CD4-positive, CD25-positive, alpha-beta regulatory T cell (primary cell): ENCODE results near the gene CPE. TPM values are rescaled to one million over a fixed set of nuclear protein-coding genes. Genes with fewer than 3 reads are reported as not detected.

Experiments
- ATAC-seq, 2 donors: fragments of 150-1000 bp; cut with Tn5 transposase; one replicate each; pipeline ENCODE4 v1.10.0; 2021; ENCODE audit warnings: low read depth in 2 of 2, moderate number of reproducible peaks in 2 of 2, moderate library complexity in 1 of 2
- DNase-seq, 3 donors: peaks; one replicate each; pipeline versions ENCODE4 v3.0.0 to v3.0.0-alpha.2; 2012 to 2022; ENCODE audit warnings: mixed read lengths in 1 of 3
- H3K27ac ChIP-seq: one replicate; pipeline ENCODE4 v1.7.0; 2013; ENCODE audit warnings: mild to moderate bottlenecking, low read length; ENCODE audit not compliant: insufficient read depth, poor library complexity, severe bottlenecking
- H3K27me3 ChIP-seq: one replicate; pipeline ENCODE4 v1.7.0; 2013; ENCODE audit warnings: low read length; ENCODE audit not compliant: control insufficient read depth, insufficient read depth
- H3K36me3 ChIP-seq: one replicate; pipeline ENCODE4 v1.7.0; 2013; ENCODE audit warnings: mild to moderate bottlenecking, low read length, moderate library complexity; ENCODE audit not compliant: control insufficient read depth, insufficient read depth
- H3K4me1 ChIP-seq: 2 replicates; pipeline ENCODE4 v1.7.0; 2013; ENCODE audit warnings: mild to moderate bottlenecking, low read length; ENCODE audit not compliant: insufficient read depth, control insufficient read depth, poor library complexity, severe bottlenecking
- H3K4me3 ChIP-seq: one replicate; pipeline ENCODE4 v1.7.0; 2013; ENCODE audit warnings: low read depth, mild to moderate bottlenecking, low read length, moderate library complexity
- H3K9me3 ChIP-seq, 2 experiments: 1 replicate in 1 of 2; 2 replicates in 1 of 2; pipeline ENCODE4 v1.7.0; 2013; ENCODE audit warnings: low read length in 2 of 2, mild to moderate bottlenecking in 1 of 2, moderate library complexity in 1 of 2; ENCODE audit not compliant: control insufficient read depth in 2 of 2
- H3K27ac Mint-ChIP-seq, 3 donors: one replicate each; pipeline ENCODE4 v1.8.0; 2020 to 2022; ENCODE audit warnings: mild to moderate bottlenecking in 3 of 3, mixed read lengths in 3 of 3, moderate library complexity in 2 of 3
- H3K27me3 Mint-ChIP-seq: one replicate; pipeline ENCODE4 v1.8.0; 2022; ENCODE audit warnings: mild to moderate bottlenecking, mixed read lengths
- H3K36me3 Mint-ChIP-seq: one replicate; pipeline ENCODE4 v1.8.0; 2020; ENCODE audit warnings: mixed read lengths
- H3K4me1 Mint-ChIP-seq, 4 donors: one replicate each; pipeline ENCODE4 v1.8.0; 2020 to 2022; ENCODE audit warnings: mixed read lengths in 4 of 4, mild to moderate bottlenecking in 1 of 4
- H3K4me3 Mint-ChIP-seq, 4 donors: one replicate each; pipeline ENCODE4 v1.8.0; 2020 to 2022; ENCODE audit warnings: mild to moderate bottlenecking in 4 of 4, mixed read lengths in 4 of 4, moderate library complexity in 3 of 4
- H3K9me3 Mint-ChIP-seq, 7 donors: one replicate each; pipeline ENCODE4 v1.8.0; 2020 to 2022; ENCODE audit warnings: mixed read lengths in 7 of 7, mild to moderate bottlenecking in 3 of 7, moderate library complexity in 2 of 7
- polyA plus RNA-seq, 4 donors: library from polyadenylated mRNA; unstranded; fragments of 300-500 nt; fragmentation: Illumina TruSeq; gene quantifications; one replicate each; pipeline ENCODE4 v1.2.3, GENCODE V29; 2021
- total RNA-seq: library from RNA; stranded (reverse); gene quantifications from one replicate; pipeline ENCODE4 v1.2.3, GENCODE V29; 2022

CPE gene
- total and polyA plus RNA-seq, 5 donors from 2014 or later = 1.6 to 4.6 (median 2.6) TPM

DNA sequence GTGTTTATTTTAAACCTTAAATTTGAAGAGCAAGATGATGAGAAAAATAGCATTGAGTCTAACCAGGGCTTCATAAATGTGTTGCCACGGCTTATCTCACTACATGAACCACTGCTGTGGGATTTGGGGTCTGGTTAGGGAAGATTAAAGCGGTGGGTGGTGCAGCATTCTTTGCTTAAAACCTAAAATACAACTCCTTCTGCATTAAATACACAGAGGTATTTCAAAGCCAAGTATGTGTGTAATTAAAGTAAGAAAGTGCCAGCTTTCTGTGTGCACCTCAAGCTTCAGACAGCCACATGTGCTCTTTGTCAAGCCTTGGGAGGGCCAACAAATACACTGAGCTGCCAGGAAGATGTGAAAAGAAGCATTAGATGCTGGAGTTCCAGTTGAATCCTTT, 128.0 kb downstream of the CPE start:
- Mint-ChIP-seq H3K9me3 (peaks cover 0 to 1% (median 0%) of the 10 kb centered on the region in 7 donors), H3K4me3 (no peak overlapping the region), H3K27ac (no peak overlapping the region), H3K36me3 (no peaks in the 10 kb centered on the region), H3K4me1 (no peaks in the 10 kb centered on the region), H3K27me3 (no peaks in the 10 kb centered on the region)
- no peaks in the 10 kb centered on the region for H3K36me3 ChIP-seq
- ATAC-seq (no peak), DNase-seq (no peak)
- no peaks in the 10 kb centered on the region for H3K4me1 ChIP-seq
- no peaks in the 10 kb centered on the region for H3K27me3 ChIP-seq
- H3K9me3 ChIP-seq = no peaks in the 10 kb centered on the region
- no peak overlapping the region for H3K4me3 ChIP-seq
- no peak overlapping the region for H3K27ac ChIP-seq

DNA sequence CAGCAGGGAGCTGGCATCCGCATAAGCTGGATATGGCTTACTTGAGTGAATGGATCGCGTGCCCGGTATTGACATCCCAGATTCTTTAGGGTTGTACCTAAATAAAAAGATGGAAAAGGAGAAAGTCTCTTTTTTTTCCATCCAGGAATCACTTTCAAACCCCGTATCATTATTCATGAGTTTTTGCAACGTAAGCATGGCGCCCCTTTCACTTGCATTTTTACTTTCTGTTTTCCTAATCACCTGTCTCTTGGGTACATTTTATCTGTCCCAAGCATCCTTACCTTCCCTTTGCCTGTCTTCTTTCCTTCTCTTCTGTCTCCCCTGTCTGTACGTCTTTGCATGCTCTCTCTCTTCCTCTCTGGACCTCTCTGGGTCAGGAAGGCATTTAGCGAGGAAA, 128.6 kb downstream of the CPE start:
- ATAC-seq (no peak), DNase-seq (no peak)
- Mint-ChIP-seq H3K4me3 (no peak overlapping the region), H3K9me3 (peaks cover 0 to 1% (median 0%) of the 10 kb centered on the region in 7 donors), H3K27ac (no peak overlapping the region), H3K27me3 (peaks cover 2% of the 10 kb centered on the region), H3K4me1 (no peaks in the 10 kb centered on the region), H3K36me3 (no peaks in the 10 kb centered on the region)
- Histone ChIP-seq H3K27me3 (no peaks in the 10 kb centered on the region), H3K4me1 (no peaks in the 10 kb centered on the region), H3K4me3 (no peak overlapping the region), H3K36me3 (no peaks in the 10 kb centered on the region), H3K9me3 (no peaks in the 10 kb centered on the region), H3K27ac (no peak overlapping the region)

DNA sequence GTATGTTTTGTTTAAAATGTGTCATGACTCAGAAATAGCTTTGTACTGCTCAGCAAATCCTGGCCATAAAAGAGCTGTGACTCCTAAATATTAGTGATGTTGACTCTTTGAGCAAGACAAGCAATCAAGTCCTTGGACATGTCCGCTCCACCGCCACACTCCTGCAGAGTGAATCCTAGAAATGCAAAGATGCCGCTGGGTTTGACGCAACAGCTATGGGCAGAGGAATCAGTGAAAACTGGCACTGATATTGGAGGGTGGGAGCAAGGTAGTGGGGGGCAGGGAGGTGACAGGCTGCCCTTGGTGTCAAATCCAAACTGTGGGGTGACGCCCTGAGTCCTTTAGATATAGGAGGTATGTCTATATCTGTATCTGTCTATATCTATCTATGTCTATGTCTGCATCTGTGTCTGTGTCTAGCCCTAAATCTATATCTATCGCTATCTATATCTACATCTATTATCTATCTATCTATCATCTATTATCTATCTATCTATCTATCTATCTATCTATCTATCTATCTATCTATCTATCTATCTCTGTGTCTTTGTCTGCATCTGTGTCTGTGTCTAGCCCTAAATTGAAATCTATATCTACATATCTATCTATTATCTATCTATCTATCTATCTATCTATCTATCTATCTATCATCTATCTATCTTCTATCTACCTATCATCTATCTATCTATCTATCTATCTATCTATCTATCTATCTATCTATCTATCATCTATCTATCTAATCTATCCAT, 129.7 kb downstream of the CPE start:
- H3K27me3 Mint-ChIP-seq = peaks cover 5% of the 10 kb centered on the region
- H3K4me1 Mint-ChIP-seq = no peaks in the 10 kb centered on the region
- no peak for DNase-seq
- H3K27ac Mint-ChIP-seq = no peak overlapping the region
- Histone ChIP-seq H3K9me3 (no peaks in the 10 kb centered on the region), H3K4me1 (no peaks in the 10 kb centered on the region), H3K27ac (no peak overlapping the region), H3K4me3 (no peak overlapping the region), H3K27me3 (no peaks in the 10 kb centered on the region), H3K36me3 (no peaks in the 10 kb centered on the region)
- no peak for ATAC-seq
- peaks cover 0 to 1% (median 0%) of the 10 kb centered on the region in 7 donors for H3K9me3 Mint-ChIP-seq
- H3K4me3 Mint-ChIP-seq = no peak overlapping the region
- H3K36me3 Mint-ChIP-seq = no peaks in the 10 kb centered on the region

DNA sequence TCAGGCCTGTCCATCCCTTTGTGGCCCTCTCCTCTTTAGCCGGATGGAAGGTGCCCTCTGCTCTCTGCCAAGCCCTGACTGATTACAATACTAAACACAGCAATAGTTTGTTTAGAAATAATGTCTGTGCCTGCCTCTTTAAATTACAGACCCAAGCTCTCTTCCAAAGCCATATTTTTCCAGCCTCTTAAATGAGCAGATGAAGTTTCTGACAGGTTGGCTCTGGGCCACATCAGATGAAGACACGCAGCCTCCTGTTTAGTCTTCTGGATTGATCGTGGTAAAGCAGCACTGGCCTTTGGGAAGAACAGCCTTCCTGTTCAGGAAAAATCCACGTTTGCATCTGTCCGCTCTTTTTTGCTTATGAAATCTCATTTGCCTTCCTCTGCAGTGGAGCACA, 133.6 kb downstream of the CPE start:
- Mint-ChIP-seq H3K4me1 (no peaks in the 10 kb centered on the region), H3K9me3 (peaks cover 0 to 1% (median 0%) of the 10 kb centered on the region in 7 donors), H3K27me3 (peaks cover 5% of the 10 kb centered on the region), H3K27ac (no peak overlapping the region), H3K36me3 (no peaks in the 10 kb centered on the region), H3K4me3 (no peak overlapping the region)
- Histone ChIP-seq H3K4me3 (no peak overlapping the region), H3K36me3 (no peaks in the 10 kb centered on the region), H3K27me3 (peaks cover 2% of the 10 kb centered on the region), H3K4me1 (no peaks in the 10 kb centered on the region), H3K9me3 (no peaks in the 10 kb centered on the region), H3K27ac (no peak overlapping the region)
- ATAC-seq = no peak
- no peak for DNase-seq

DNA sequence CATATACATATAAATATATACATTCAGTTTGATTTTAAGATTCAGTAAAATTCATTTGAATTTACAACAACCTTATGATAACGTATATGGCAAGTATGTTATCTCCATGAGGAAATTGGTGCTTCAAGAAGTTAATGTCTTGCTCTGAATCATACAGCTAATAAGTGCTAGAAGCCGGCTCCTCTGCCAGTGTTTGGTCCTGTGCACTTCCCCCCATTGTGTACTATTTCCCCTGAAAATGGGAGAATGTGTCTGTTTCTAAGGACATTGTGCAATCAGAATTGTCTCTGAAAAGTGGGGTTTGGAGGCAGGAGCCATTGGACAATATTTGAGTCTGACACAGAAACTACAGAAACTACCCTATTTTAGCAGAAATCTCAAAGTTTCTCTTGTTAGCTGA, 135.9 kb downstream of the CPE start:
- Mint-ChIP-seq H3K27me3 (peaks cover 9% of the 10 kb centered on the region), H3K4me3 (no peak overlapping the region), H3K36me3 (no peaks in the 10 kb centered on the region), H3K27ac (no peak overlapping the region), H3K9me3 (no peaks in the 10 kb centered on the region), H3K4me1 (no peaks in the 10 kb centered on the region)
- Histone ChIP-seq H3K36me3 (no peaks in the 10 kb centered on the region), H3K27me3 (peaks cover 2% of the 10 kb centered on the region), H3K27ac (no peak overlapping the region), H3K4me3 (no peak overlapping the region), H3K4me1 (no peaks in the 10 kb centered on the region), H3K9me3 (no peaks in the 10 kb centered on the region)
- ATAC-seq (no peak), DNase-seq (no peak)

DNA sequence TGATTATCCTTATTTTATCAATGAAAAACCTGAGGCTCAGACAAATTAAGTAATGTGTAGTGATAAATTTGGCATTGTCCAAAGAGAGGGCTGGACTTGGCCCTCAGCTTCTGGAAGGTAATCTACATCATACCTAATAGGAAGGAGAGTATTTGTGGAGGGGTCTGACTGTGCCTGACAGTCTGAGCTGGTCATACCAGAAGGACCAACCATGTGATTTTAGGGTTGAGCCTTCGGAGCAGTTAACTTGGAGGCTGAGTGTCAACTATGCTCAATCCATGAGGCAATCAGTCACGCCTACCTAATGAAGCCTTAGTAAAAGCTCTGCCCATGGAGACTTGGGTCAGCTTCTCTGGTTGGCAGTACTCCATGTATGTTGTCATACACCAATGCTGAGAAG, 136.4 kb downstream of the CPE start:
- H3K4me1 Mint-ChIP-seq = no peaks in the 10 kb centered on the region
- H3K36me3 Mint-ChIP-seq = no peaks in the 10 kb centered on the region
- Histone ChIP-seq H3K27ac (no peak overlapping the region), H3K36me3 (no peaks in the 10 kb centered on the region), H3K4me1 (no peaks in the 10 kb centered on the region), H3K9me3 (no peaks in the 10 kb centered on the region), H3K27me3 (peaks cover 2% of the 10 kb centered on the region), H3K4me3 (no peak overlapping the region)
- no peak overlapping the region for H3K4me3 Mint-ChIP-seq
- ATAC-seq = no peak
- peaks cover 9% of the 10 kb centered on the region for H3K27me3 Mint-ChIP-seq
- no peaks in the 10 kb centered on the region for H3K9me3 Mint-ChIP-seq
- no peak for DNase-seq
- H3K27ac Mint-ChIP-seq = no peak overlapping the region

DNA sequence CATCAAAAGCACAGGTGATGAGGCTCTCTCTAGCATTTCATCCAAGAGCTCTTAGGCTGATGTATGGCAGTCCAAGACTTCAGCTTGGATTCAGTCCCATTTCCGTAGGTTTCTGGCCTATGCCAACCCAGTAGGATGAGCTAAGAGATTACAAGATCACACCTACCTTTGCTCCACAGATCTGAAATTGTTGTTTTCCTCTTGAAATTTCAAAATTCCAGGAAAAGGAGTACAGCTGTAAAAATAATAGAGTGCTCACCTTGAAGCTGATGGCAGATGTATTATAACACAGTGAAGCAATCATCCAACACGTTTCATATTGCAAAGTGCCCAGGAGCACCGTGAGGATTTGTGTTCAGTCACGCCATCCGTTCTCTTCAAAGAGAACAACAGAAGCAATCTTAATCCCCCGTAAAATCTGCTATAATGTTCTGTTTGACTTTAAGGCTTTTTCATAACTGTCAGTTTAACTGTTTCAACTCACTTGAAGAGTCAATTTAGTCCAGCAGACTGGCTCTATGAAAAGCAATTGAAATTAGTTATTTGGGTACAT, 137.5 kb downstream of the CPE start:
- Mint-ChIP-seq H3K27me3 (peaks cover 9% of the 10 kb centered on the region), H3K27ac (no peak overlapping the region), H3K4me3 (no peak overlapping the region), H3K36me3 (no peaks in the 10 kb centered on the region), H3K9me3 (no peaks in the 10 kb centered on the region), H3K4me1 (no peaks in the 10 kb centered on the region)
- H3K27me3 ChIP-seq = peaks cover 2% of the 10 kb centered on the region
- H3K27ac ChIP-seq = no peak overlapping the region
- no peaks in the 10 kb centered on the region for H3K9me3 ChIP-seq
- H3K4me3 ChIP-seq = no peak overlapping the region
- H3K4me1 ChIP-seq = no peaks in the 10 kb centered on the region
- H3K36me3 ChIP-seq = no peaks in the 10 kb centered on the region
- ATAC-seq = no peak
- DNase-seq = no peak

DNA sequence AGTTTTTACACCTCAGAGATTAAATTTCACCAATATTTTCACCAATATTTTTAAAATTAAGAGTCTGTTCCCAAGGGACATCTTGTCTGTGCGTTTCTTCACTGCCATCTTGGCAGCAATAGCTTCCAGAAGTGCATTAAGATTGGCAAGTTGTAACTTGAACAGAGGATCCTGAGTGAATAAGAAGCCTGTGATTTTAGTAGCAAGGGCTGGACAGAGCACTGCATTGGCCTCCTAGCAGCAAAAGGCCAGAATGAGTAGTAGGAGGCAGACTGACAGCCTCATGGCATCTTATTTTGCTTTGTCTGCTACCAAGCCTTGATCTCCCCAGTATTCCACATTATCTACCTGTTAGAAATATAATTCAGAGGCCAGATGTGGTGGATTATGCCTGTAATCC, 138.4 kb downstream of the CPE start:
- Histone ChIP-seq H3K27ac (no peak overlapping the region), H3K4me1 (no peaks in the 10 kb centered on the region), H3K4me3 (no peak overlapping the region), H3K36me3 (no peaks in the 10 kb centered on the region), H3K27me3 (peaks cover 2% of the 10 kb centered on the region), H3K9me3 (no peaks in the 10 kb centered on the region)
- peaks cover 9% of the 10 kb centered on the region for H3K27me3 Mint-ChIP-seq
- DNase-seq (no peak), ATAC-seq (no peak)
- H3K9me3 Mint-ChIP-seq = no peaks in the 10 kb centered on the region
- no peaks in the 10 kb centered on the region for H3K4me1 Mint-ChIP-seq
- no peak overlapping the region for H3K27ac Mint-ChIP-seq
- H3K4me3 Mint-ChIP-seq = no peak overlapping the region
- no peaks in the 10 kb centered on the region for H3K36me3 Mint-ChIP-seq
